A673 (cell line): ENCODE measurements around the gene PYROXD2. TPM values are rescaled to one million over a fixed set of nuclear protein-coding genes. Genes with fewer than 3 reads are reported as not detected.
A peak's percentile ranks its signal among the peaks of the same experiment; 100 is the strongest.

Experiments
- BruUV-seq: library from RNA; stranded (reverse); fragments of 400-500 nt; replicated peaks from 2 replicates; lab custom pipeline; 2021; lab: Mats Ljungman, UMichigan
- CTCF ChIA-PET: fragments of 300-600 bp; sonication (Branson Sonifier 250); formaldehyde crosslinking; loops from one replicate; lab custom pipeline; 2022; ENCODE audit warnings: antibody characterized with exemption; lab: Charles Lee
- POLR2A ChIA-PET: fragments of 300-600 bp; sonication (Branson Sonifier 250); formaldehyde crosslinking; loops from one replicate; lab custom pipeline; 2022; ENCODE audit warnings: antibody characterized with exemption; ENCODE audit not compliant: low non-redundant PET; lab: Charles Lee
- DNase-seq: peaks from one replicate; pipeline ENCODE4 v3.0.0-alpha.2; 2015; ENCODE audit warnings: low spot score
- H3K27ac ChIP-seq: fragments of 200-600 bp; sonication (generic); 2 replicates; pipeline ENCODE4 v1.5.1; 2016; ENCODE audit warnings: mixed run types, low read depth, mild to moderate bottlenecking, mixed read lengths, antibody characterized with exemption, low read length; ENCODE audit not compliant: poor library complexity, severe bottlenecking
- H3K27me3 ChIP-seq: fragments of 200-600 bp; sonication (generic); replicated peaks from 2 replicates; pipeline ENCODE4 v1.6.1; 2017; ENCODE audit warnings: mixed run types, low read depth, mild to moderate bottlenecking, mixed read lengths, antibody characterized with exemption, low read length; ENCODE audit not compliant: insufficient read depth, poor library complexity
- H3K36me3 ChIP-seq: fragments of 200-600 bp; sonication (generic); 2 replicates; pipeline ENCODE4 v1.6.1; 2016; ENCODE audit warnings: mixed run types, mild to moderate bottlenecking, mixed read lengths, antibody characterized with exemption, low read length; ENCODE audit not compliant: insufficient read depth, poor library complexity, severe bottlenecking
- H3K4me1 ChIP-seq: fragments of 200-600 bp; sonication (generic); 2 replicates; pipeline ENCODE4 v1.6.1; 2017; ENCODE audit warnings: mixed run types, mild to moderate bottlenecking, mixed read lengths, antibody characterized with exemption, low read length; ENCODE audit not compliant: insufficient read depth, poor library complexity, severe bottlenecking
- H3K4me3 ChIP-seq: fragments of 200-600 bp; sonication (generic); 2 replicates; pipeline ENCODE4 v1.5.1; 2016; ENCODE audit warnings: low read depth, mixed run types, mild to moderate bottlenecking, mixed read lengths, low read length; ENCODE audit not compliant: poor library complexity, severe bottlenecking
- H3K9me3 ChIP-seq: fragments of 200-600 bp; sonication (generic); 2 replicates; pipeline ENCODE4 v1.6.1; 2016; ENCODE audit warnings: mixed run types, low read depth, mild to moderate bottlenecking, mixed read lengths, antibody characterized with exemption, low read length; ENCODE audit not compliant: poor library complexity, severe bottlenecking
- CTCF ChIP-seq: fragments of 300-800, 200-600 bp; sonication (generic); conservative IDR thresholded peaks from 2 replicates; pipeline ENCODE4 v1.5.1; 2017; ENCODE audit warnings: low read depth, mild to moderate bottlenecking, antibody characterized with exemption, low read length, moderate library complexity, mixed read lengths
- EZH2 ChIP-seq: fragments of 200-600 bp; sonication (generic); IDR thresholded peaks from 2 replicates; pipeline ENCODE4 v1.6.1; 2017; ENCODE audit warnings: borderline replicate concordance, low read depth, mild to moderate bottlenecking, mixed read lengths, antibody characterized with exemption, low read length; ENCODE audit not compliant: poor library complexity, severe bottlenecking
- intact Hi-C: fragments of 100-400 bp; cut with micrococcal nuclease; formaldehyde crosslinking; loops from one replicate; pipeline ENCODE4 v1.10.0; 2022; ENCODE audit not compliant: unreplicated experiment
- total RNA-seq: library from RNA; stranded (reverse); gene quantifications from 2 replicates; pipeline ENCODE4 v1.2.3, GENCODE V29; 2021

The PYROXD2 gene
- total RNA-seq, 1 experiment from 2014 or later: 4.0 TPM

- H3K9me3 ChIP-seq: no peaks in the 10 kb centered on the region
- peaks cover 8% of the 10 kb centered on the region for H3K36me3 ChIP-seq
- intact Hi-C loops: no loop called here
- no peak overlapping the region for H3K27ac ChIP-seq
- ChIA-PET POLR2A (no interaction called here), CTCF (no interaction called here)
- peak overlapping the region; percentile 87 for H3K4me3 ChIP-seq
- no TSS peak for BruUV-seq
- H3K27me3 ChIP-seq: no peaks in the 10 kb centered on the region
- no peak for DNase-seq
- H3K4me1 ChIP-seq: no peaks in the 10 kb centered on the region
- TF ChIP-seq CTCF (no peak), EZH2 (no peak)
These were observed 30.3 kb upstream of the PYROXD2 start for GRCh38 chr10:98445200-98445812.

- no peaks in the 10 kb centered on the region for H3K27me3 ChIP-seq
- H3K4me1 ChIP-seq: no peaks in the 10 kb centered on the region
- TF ChIP-seq CTCF (no peak), EZH2 (no peak)
- peaks cover 8% of the 10 kb centered on the region for H3K36me3 ChIP-seq
- intact Hi-C loops: no loop called here
- no peak for DNase-seq
- ChIA-PET CTCF (no interaction called here), POLR2A (no interaction called here)
- no peaks in the 10 kb centered on the region for H3K9me3 ChIP-seq
- TSS peak; percentile 18 for BruUV-seq
- no peak overlapping the region for H3K27ac ChIP-seq
- H3K4me3 ChIP-seq: no peak overlapping the region
These were observed 29.5 kb upstream of the PYROXD2 start for GRCh38 chr10:98444314-98445006.

GRCh38 chr10:98438715-98439114, 23.7 kb upstream of the PYROXD2 start:
- no peak overlapping the region for H3K27ac ChIP-seq
- POLR2A ChIA-PET: no interaction called here
- CTCF ChIA-PET: no interaction called here
- H3K27me3 ChIP-seq: no peaks in the 10 kb centered on the region
- no peaks in the 10 kb centered on the region for H3K36me3 ChIP-seq
- H3K9me3 ChIP-seq: no peaks in the 10 kb centered on the region
- H3K4me3 ChIP-seq: no peak overlapping the region
- intact Hi-C loops: no loop called here
- DNase-seq: no peak
- H3K4me1 ChIP-seq: no peaks in the 10 kb centered on the region
- TF ChIP-seq CTCF (no peak), EZH2 (no peak)
- BruUV-seq: no TSS peak
